Subcutaneous abdominal adipose tissue (tissue), 5 donors: ENCODE measurements around the gene NAB1.

Experiments
- H3K27ac ChIP-seq: one replicate; pipeline ENCODE4 v1.7.0; 2013; ENCODE audit warnings: low read depth, mild to moderate bottlenecking, inconsistent platforms, low read length, moderate library complexity
- H3K27me3 ChIP-seq, 5 donors: one replicate each; pipeline ENCODE4 v1.7.0; 2013; ENCODE audit warnings: low read length in 5 of 5, inconsistent platforms in 1 of 5; ENCODE audit not compliant: control insufficient read depth in 5 of 5, insufficient read depth in 4 of 5
- H3K36me3 ChIP-seq, 5 donors: one replicate each; pipeline ENCODE4 v1.7.0; 2013; ENCODE audit warnings: low read length in 5 of 5; ENCODE audit not compliant: control insufficient read depth in 5 of 5, insufficient read depth in 5 of 5
- H3K4me1 ChIP-seq, 5 donors: one replicate each; pipeline ENCODE4 v1.7.0; 2013; ENCODE audit warnings: low read length in 5 of 5, mild to moderate bottlenecking in 3 of 5, moderate library complexity in 1 of 5; ENCODE audit not compliant: control insufficient read depth in 5 of 5, insufficient read depth in 5 of 5
- H3K4me3 ChIP-seq, 5 donors: one replicate each; pipeline ENCODE4 v1.7.0; 2013; ENCODE audit warnings: low read length in 5 of 5, low read depth in 1 of 5
- H3K9ac ChIP-seq, 5 donors: one replicate each; pipeline ENCODE4 v1.7.0; 2013; ENCODE audit warnings: low read length in 5 of 5, mild to moderate bottlenecking in 4 of 5, moderate library complexity in 3 of 5
- H3K9me3 ChIP-seq, 5 donors: one replicate each; pipeline ENCODE4 v1.7.0; 2013; ENCODE audit warnings: low read length in 5 of 5; ENCODE audit not compliant: control insufficient read depth in 5 of 5
- donor health status: healthy.
- donor health status: healthy.
- donor health status: healthy.
- donor health status: healthy.
- donor health status: healthy.

Gene NAB1

GRCh38 chr2:190637281-190637734 lies 11.6 kb upstream of the NAB1 start:
- Histone ChIP-seq H3K9me3 (no peaks in the 10 kb centered on the region), H3K36me3 (no peaks in the 10 kb centered on the region), H3K4me1 (peaks cover 5 to 50% (median 30%) of the 10 kb centered on the region in 5 donors), H3K9ac (peak overlapping the region in 4 of 5 donors; percentile 29 to 70 (median 56)), H3K27me3 (no peaks in the 10 kb centered on the region), H3K27ac (peak overlapping the region; percentile 95), H3K4me3 (peak overlapping the region in 1 of 5 donors; percentile 9)

- no peaks in the 10 kb centered on the region for H3K27me3 ChIP-seq
- no peaks in the 10 kb centered on the region for H3K36me3 ChIP-seq
- H3K4me1 ChIP-seq, result peaks cover 5 to 50% (median 30%) of the 10 kb centered on the region in 5 donors
- H3K4me3 ChIP-seq, result no peak overlapping the region
- H3K9ac ChIP-seq, result peak overlapping the region in 2 of 5 donors; percentile 41 to 70
- peak overlapping the region; percentile 95 for H3K27ac ChIP-seq
- no peaks in the 10 kb centered on the region for H3K9me3 ChIP-seq
These were observed 10.8 kb upstream of the NAB1 start for GRCh38 chr2:190637903-190638618.

DNA sequence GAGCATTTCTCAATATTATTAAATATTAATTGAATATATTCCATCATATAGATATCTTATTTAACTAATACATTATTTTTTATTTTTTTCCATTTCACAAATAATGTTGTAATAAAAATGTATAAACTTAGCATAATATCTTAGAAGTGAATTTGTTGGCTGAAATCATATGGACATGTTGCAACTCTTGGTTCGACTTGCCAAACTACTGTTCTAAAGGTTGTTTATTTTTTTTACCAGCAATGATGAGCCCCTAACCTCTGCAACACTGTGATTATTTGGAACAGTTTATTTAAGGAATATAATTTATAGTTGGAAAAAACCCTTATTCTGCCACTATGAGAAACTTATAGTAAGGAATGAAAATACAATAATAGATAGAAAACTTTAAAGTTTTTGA lies 8.8 kb upstream of the NAB1 start:
- peak overlapping the region; percentile 21 for H3K27ac ChIP-seq
- H3K4me3 ChIP-seq, result no peak overlapping the region
- H3K9ac ChIP-seq, result no peak overlapping the region
- peaks cover 5 to 55% (median 30%) of the 10 kb centered on the region in 5 donors for H3K4me1 ChIP-seq
- H3K9me3 ChIP-seq, result no peaks in the 10 kb centered on the region
- H3K36me3 ChIP-seq, result no peaks in the 10 kb centered on the region
- no peaks in the 10 kb centered on the region for H3K27me3 ChIP-seq

- peak overlapping the region in 1 of 5 donors; percentile 1 for H3K4me3 ChIP-seq
- H3K9me3 ChIP-seq, result no peaks in the 10 kb centered on the region
- H3K27ac ChIP-seq, result no peak overlapping the region
- H3K9ac ChIP-seq, result peak overlapping the region in 1 of 5 donors; percentile 36
- H3K36me3 ChIP-seq, result no peaks in the 10 kb centered on the region
- peaks cover 5 to 54% (median 29%) of the 10 kb centered on the region in 5 donors for H3K4me1 ChIP-seq
- no peaks in the 10 kb centered on the region for H3K27me3 ChIP-seq
These were observed 7.4 kb upstream of the NAB1 start for GRCh38 chr2:190641469-190641868.

DNA sequence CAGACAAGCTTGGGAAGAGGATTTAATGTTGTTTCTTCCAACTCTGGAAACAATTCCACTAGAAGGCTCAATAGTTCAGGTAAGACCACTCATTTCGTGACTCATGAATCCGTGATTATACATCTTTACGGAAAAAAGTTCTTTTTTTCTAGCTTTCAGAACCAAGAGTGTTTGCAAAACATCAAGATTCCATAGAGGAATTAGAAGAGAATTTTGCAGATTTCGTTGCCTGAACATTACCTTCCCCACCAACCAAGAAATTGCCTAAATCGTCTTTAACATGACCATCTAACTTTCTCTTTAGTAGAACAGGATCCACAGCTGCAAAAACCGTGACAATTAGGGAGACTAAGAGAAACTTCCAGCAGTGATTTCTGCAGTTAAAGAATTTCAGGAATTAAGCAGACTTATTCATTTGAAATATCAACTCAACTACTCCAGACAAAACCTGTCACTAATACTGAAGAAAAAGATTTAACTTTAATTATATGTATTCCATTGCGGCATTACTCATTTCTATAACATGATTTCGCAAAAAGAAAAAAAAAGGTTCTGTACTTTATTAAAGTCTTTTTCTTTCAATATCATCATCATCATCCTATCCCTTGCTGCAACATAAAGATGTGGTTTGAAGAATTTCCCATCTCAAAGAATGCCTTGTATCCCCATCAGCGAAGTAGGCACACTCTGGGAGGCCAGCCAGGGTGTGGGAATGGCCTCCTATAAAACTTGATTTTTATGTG lies 1.9 kb upstream of the NAB1 start:
- Histone ChIP-seq H3K9me3 (no peaks in the 10 kb centered on the region), H3K27me3 (no peaks in the 10 kb centered on the region), H3K27ac (peak overlapping the region; percentile 91), H3K4me1 (peaks cover 0 to 42% (median 23%) of the 10 kb centered on the region in 5 donors), H3K4me3 (peak overlapping the region in 1 of 5 donors; percentile 14), H3K36me3 (no peaks in the 10 kb centered on the region), H3K9ac (peak overlapping the region in 1 of 5 donors; percentile 36)

DNA sequence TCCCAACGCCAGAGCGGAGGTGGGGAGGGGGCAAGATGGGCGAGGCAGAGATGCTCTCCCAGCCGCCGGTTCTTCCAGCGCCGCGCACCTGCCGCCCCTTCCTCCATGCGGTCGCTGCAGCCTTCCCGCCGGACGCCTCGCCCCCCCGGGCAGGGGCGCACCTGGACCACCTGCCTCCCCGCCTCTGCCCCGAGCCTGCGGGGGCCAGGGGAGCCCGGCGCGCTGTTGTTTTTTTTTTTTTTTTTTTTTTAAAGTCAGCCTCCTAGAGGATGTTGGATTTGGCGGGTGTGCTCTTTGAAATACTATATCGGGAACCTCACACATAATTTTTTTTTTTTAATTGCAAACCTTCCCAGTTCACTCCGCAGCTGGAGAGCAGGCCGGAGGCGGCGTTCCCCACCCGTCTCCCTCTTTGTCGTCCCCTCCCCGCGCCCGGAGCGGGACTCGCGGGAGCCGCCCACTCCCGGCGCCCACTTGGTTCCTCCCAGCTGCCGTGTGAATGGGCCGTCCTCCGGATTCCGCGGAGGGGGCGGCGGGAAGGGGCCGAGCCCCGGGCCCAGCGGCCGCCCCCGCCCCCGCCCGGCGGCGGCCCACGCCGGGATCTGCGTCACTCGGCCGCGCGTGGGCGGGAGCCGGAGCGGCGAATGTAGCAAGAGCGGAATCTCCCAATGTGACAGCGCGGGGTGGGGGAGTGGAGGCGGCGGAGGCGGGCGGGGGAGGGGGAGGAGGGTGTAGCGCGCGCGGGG lies 421 bp upstream of the NAB1 start:
- Histone ChIP-seq H3K36me3 (no peaks in the 10 kb centered on the region), H3K27me3 (no peaks in the 10 kb centered on the region), H3K4me1 (peaks cover 2 to 41% (median 24%) of the 10 kb centered on the region in 5 donors), H3K9ac (peak overlapping the region; percentile 40 to 90 (median 86)), H3K4me3 (peak overlapping the region; percentile 68 to 79 (median 76)), H3K27ac (peak overlapping the region; percentile 91), H3K9me3 (no peaks in the 10 kb centered on the region)

- Histone ChIP-seq H3K4me3 (peak overlapping the region; percentile 78 to 95 (median 85)), H3K27ac (peak overlapping the region; percentile 91), H3K9me3 (no peaks in the 10 kb centered on the region), H3K27me3 (no peaks in the 10 kb centered on the region), H3K36me3 (no peaks in the 10 kb centered on the region), H3K9ac (peak overlapping the region; percentile 72 to 93 (median 89)), H3K4me1 (peaks cover 5 to 51% (median 34%) of the 10 kb centered on the region in 5 donors)
These were observed 1.0 kb downstream of the NAB1 start for GRCh38 chr2:190649798-190650390.

- H3K4me3 ChIP-seq, result peak overlapping the region in 2 of 5 donors; percentile 22 to 28
- H3K27me3 ChIP-seq, result no peaks in the 10 kb centered on the region
- peaks cover 5 to 61% (median 43%) of the 10 kb centered on the region in 5 donors for H3K4me1 ChIP-seq
- H3K36me3 ChIP-seq, result no peaks in the 10 kb centered on the region
- H3K27ac ChIP-seq, result peak overlapping the region; percentile 91
- H3K9ac ChIP-seq, result peak overlapping the region in 4 of 5 donors; percentile 83 to 93 (median 91)
- H3K9me3 ChIP-seq, result no peaks in the 10 kb centered on the region
These were observed 2.5 kb downstream of the NAB1 start for GRCh38 chr2:190651413-190651812.

DNA sequence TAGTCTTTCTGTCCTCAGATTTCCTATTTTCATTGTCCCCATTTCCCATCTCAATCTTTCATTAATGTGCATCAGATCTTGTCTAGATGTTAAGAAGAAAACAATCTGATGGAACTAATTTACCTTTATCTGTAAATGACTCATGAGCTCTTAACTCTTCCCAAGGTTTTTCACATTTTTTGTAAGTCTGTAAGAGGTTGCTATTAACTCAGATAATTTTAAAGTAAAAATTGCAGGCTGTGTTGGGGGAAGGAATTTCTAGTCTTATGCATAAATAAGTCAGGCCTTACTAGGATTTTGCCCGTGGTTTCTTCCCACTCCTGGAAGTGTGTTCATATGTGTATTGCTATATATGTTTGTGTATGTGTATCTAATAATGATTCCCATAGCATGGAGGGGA lies 4.3 kb downstream of the NAB1 start:
- no peaks in the 10 kb centered on the region for H3K9me3 ChIP-seq
- H3K9ac ChIP-seq, result no peak overlapping the region
- no peak overlapping the region for H3K27ac ChIP-seq
- peaks cover 5 to 59% (median 54%) of the 10 kb centered on the region in 5 donors for H3K4me1 ChIP-seq
- H3K4me3 ChIP-seq, result no peak overlapping the region
- no peaks in the 10 kb centered on the region for H3K27me3 ChIP-seq
- H3K36me3 ChIP-seq, result no peaks in the 10 kb centered on the region
